PFSK-1 (cell line): ENCODE results near the gene AP4M1.

Source experiments
- FOXP2 ChIP-seq: optimal IDR thresholded peaks from 2 replicates; pipeline ENCODE3; 2011; ENCODE audit warnings: borderline replicate concordance, control low read depth, inconsistent platforms; ENCODE audit not compliant: insufficient read depth; ENCODE audit errors: extremely low read length, extremely low read depth
- POLR2AphosphoS5 ChIP-seq: IDR thresholded peaks from 2 replicates; pipeline ENCODE4 v1.6.1; 2012; ENCODE audit warnings: low read depth, mild to moderate bottlenecking, control low read depth, low read length, moderate library complexity
- SIN3A ChIP-seq: IDR thresholded peaks from 2 replicates; pipeline ENCODE4 v1.6.1; 2012; ENCODE audit warnings: mild to moderate bottlenecking, low read length, moderate library complexity, borderline replicate concordance; ENCODE audit not compliant: insufficient read depth
- TAF1 ChIP-seq: IDR thresholded peaks from 2 replicates; pipeline ENCODE4 v1.6.1; 2012; ENCODE audit warnings: low read length, control low read depth, borderline replicate concordance; ENCODE audit not compliant: insufficient read depth
- TF ChIP-seq, protein P1 (sequence below), 2 experiments: IDR thresholded peaks; 2 replicates each; pipeline versions ENCODE4 v1.6.1 to v1.8.0; 2011 to 2012; ENCODE audit warnings: low read depth in 2 of 2, low read length in 2 of 2, control low read depth in 1 of 2, inconsistent platforms in 1 of 2, mild to moderate bottlenecking in 1 of 2, moderate library complexity in 1 of 2; ENCODE audit not compliant: insufficient read depth in 1 of 2

Gene AP4M1

DNA sequence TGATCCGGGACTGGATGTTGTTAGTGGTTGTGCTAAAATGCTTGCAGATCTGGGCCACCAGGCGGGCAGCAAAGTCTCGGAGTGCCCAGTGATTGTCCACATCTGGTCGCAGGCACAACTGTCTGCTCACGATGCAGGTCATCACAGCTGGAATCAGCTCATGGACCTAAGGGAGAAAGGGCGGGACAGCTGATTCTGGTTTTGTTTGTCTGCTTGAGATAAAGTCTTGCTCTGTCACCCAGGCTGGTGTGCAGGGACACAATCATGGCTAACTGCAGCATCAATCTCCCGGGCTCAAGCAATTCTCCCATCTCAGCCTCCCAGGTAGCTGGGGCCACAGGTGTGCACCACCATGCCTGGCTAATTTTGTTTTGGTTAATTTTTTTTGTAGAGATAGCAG lies 9.7 kb downstream of the AP4M1 start:
- no peak for TF ChIP-seq SIN3A
- no peak for TF ChIP-seq POLR2AphosphoS5
- TF ChIP-seq, protein P1, sequence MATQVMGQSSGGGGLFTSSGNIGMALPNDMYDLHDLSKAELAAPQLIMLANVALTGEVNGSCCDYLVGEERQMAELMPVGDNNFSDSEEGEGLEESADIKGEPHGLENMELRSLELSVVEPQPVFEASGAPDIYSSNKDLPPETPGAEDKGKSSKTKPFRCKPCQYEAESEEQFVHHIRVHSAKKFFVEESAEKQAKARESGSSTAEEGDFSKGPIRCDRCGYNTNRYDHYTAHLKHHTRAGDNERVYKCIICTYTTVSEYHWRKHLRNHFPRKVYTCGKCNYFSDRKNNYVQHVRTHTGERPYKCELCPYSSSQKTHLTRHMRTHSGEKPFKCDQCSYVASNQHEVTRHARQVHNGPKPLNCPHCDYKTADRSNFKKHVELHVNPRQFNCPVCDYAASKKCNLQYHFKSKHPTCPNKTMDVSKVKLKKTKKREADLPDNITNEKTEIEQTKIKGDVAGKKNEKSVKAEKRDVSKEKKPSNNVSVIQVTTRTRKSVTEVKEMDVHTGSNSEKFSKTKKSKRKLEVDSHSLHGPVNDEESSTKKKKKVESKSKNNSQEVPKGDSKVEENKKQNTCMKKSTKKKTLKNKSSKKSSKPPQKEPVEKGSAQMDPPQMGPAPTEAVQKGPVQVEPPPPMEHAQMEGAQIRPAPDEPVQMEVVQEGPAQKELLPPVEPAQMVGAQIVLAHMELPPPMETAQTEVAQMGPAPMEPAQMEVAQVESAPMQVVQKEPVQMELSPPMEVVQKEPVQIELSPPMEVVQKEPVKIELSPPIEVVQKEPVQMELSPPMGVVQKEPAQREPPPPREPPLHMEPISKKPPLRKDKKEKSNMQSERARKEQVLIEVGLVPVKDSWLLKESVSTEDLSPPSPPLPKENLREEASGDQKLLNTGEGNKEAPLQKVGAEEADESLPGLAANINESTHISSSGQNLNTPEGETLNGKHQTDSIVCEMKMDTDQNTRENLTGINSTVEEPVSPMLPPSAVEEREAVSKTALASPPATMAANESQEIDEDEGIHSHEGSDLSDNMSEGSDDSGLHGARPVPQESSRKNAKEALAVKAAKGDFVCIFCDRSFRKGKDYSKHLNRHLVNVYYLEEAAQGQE (IDR thresholded peaks at IDR 0.05; ENCODE audit: insufficient read depth in 1 of 2, low read depth in 2 of 2, low read length in 2 of 2) = no peak
- no peak for TF ChIP-seq TAF1
- no peak for TF ChIP-seq FOXP2

DNA sequence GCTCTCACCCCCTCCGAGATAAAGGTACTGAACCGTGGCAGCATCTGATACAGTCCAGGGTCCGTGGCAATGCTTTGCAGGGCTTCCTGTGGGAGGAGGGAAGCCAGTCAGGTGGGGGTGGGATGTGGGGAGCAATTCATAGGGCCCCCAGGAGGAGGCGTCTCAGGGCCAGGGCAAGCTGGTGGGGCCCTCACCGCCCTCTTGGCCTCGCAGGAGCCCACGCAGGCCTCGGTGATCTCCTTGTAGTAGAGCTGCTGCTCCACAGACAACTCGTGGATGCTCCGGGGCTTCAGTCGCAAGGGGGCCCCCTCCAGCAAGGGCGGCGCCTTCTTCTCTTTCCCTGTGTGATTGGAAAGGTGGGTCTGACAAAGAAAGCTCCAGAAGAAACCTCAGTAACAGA lies 10.5 kb downstream of the AP4M1 start:
- TF ChIP-seq SIN3A (no peak), FOXP2 (no peak)

DNA sequence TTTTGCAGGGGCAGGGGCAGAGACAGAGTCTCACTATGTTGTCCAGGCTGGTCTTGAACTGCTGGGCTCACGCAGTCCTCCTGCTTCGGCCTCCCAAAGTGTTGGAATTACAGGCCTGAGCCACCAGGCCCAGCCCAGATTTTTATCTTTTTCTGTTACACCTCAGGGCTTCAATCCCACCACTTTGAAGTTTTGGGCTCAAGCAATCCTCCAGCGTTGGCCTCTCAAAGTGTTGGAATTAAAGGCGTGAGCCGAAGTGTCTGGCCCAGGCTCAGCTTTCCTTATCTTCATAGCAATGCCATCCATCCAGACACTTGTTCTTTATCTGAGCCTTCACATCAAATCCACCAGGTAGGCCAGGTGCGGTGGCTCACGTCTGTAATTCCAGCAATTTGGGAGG lies 13.6 kb downstream of the AP4M1 start:
- no peak for TF ChIP-seq SIN3A
- TF ChIP-seq FOXP2 = no peak
- no peak for TF ChIP-seq POLR2AphosphoS5
- TF ChIP-seq, protein P1 (IDR thresholded peaks at IDR 0.05; ENCODE audit: insufficient read depth in 1 of 2, low read depth in 2 of 2, low read length in 2 of 2) = no peak
- no peak for TF ChIP-seq TAF1

DNA sequence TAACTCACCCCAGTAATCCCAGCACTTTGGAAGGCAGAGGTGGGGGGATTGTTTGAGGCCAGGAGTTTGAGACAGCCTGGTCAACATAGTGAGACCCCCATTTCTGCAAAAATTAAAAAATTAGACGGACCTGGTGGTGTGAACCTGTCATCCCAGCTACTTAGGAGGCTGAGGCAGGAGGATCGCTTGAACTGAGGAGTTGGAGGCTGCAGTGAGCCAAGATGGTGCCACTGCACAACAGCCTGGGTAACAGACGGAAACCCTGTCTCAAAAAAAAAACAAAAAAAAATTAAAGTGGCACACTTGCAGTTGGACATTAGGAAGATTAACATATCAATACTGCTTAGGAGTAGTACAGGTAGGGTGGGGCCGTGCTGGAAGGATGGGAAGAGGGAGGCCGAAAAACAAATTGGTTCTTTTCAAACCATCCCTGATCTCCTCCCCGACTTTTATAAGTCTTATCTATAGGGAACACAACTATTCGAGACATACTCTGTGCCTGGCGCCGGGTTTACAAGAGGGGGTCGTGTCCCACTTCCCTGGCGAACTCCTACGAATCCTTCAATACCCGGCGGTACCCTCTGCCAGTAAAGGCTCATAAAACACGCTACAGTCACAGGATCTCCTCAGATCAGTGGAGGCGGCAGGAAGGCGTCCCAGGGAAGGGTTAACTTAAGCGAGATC lies 17.1 kb downstream of the AP4M1 start:
- TF ChIP-seq TAF1 (no peak), POLR2AphosphoS5 (no peak), FOXP2 (no peak), SIN3A (no peak)
- TF ChIP-seq, protein P1 (IDR thresholded peaks at IDR 0.05; ENCODE audit: insufficient read depth in 1 of 2, low read depth in 2 of 2, low read length in 2 of 2) = no peak

DNA sequence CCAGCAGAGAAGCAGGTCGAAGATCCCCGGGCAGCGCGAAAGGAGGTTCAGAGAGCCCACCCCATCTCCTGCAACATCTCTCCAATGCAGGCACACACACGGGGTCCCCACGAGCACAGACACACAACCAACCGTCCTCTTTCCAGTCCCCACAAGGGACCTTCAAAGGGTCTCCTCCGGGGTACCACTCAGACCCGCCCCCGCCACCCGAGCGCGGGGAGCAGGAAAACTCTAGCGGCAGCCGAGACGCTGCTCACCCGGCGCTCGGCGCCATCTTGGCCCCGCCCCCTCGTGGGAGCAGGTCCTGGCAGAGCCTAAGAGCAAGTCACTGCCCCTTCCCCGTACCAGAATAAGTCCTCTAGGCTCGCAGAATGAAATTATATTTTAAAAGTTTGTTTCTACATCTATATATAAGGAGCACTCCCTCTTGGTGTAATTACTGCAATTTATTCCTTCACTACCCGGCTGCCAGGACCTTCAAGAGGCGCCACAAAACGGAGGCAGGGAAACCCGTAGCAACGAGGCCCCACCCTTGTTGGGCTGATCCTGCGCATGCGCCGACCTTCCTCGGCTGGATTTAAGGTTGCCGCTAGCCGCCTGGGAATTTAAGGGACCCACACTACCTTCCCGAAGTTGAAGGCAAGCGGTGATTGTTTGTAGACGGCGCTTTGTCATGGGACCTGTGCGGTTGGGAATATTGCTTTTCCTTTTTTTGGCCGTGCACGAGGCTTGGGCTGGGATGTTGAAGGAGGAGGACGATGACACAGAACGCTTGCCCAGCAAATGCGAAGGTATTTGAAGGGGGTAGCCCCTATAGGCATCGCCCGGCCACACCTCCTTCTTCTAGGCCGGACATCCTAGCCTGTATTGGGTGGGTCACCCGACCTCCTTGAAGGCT lies 17.9 kb downstream of the AP4M1 start, which contains the start of the genes CNPY4 and TAF6:
TSS of gene CNPY4 (plus strand) at position 563 of the 898 bp plus-strand sequence. CDS start at position 674, 111 bp downstream.
TSS of gene TAF6 (minus strand) at position 287 of the 898 bp plus-strand sequence. CDS start 5,149 bp downstream, outside the sequence.
- TF ChIP-seq SIN3A (peak; percentile 76; the same call in 1 of the 2 replicates), FOXP2 (no peak), POLR2AphosphoS5 (peak; percentile 63), TAF1 (peak; percentile 100)
- TF ChIP-seq, protein P1 (IDR thresholded peaks at IDR 0.05; ENCODE audit: insufficient read depth in 1 of 2, low read depth in 2 of 2, low read length in 2 of 2) = peak in 1 of 2 experiments; percentile 66; a peak in 2 of 4 replicates
